HepG2 (cell line): ENCODE results near the gene PEX11B. TPM values are rescaled to one million over a fixed set of nuclear protein-coding genes. Genes with fewer than 3 reads are reported as not detected.
A peak's percentile ranks its signal among the peaks of the same experiment; 100 is the strongest.

ENCODE experiments used
- ARNT2 ChIP-seq: sonication (generic); formaldehyde crosslinking; IDR thresholded peaks from 2 replicates; pipeline ENCODE4 v1.8.0; 2022; ENCODE audit warnings: mild to moderate bottlenecking, low read depth, missing genetic modification reagents, moderate library complexity
- BRD4 ChIP-seq: sonication (generic); formaldehyde crosslinking; IDR thresholded peaks from 2 replicates; pipeline ENCODE4 v1.4.0; 2020; ENCODE audit warnings: missing genetic modification reagents
- CBX1 ChIP-seq: IDR thresholded peaks from one replicate; pipeline ENCODE4 v1.6.1; 2016; ENCODE audit warnings: antibody characterized with exemption, low read depth
- CHD4 ChIP-seq: fragments of 200-600 bp; sonication (generic); IDR thresholded peaks from 2 replicates; pipeline ENCODE4 v1.7.0; 2017; ENCODE audit warnings: mild to moderate bottlenecking, low read length, borderline replicate concordance
- CREM ChIP-seq, 2 experiments: sonication (generic) in 1 of 2; formaldehyde crosslinking in 1 of 2; IDR thresholded peaks; 2 replicates each; pipeline versions ENCODE4 v1.4.0 to v1.6.1; 2016 to 2020; ENCODE audit warnings: antibody characterized with exemption in 1 of 2, mild to moderate bottlenecking in 1 of 2, missing genetic modification reagents in 1 of 2
- FOXK2 ChIP-seq: fragments of 450-650 bp; IDR thresholded peaks from 2 replicates; pipeline ENCODE4 v1.6.1; 2016
- GFI1 ChIP-seq: sonication (generic); formaldehyde crosslinking; IDR thresholded peaks from 2 replicates; pipeline ENCODE4 v1.5.0; 2020; ENCODE audit warnings: missing genetic modification reagents, mild to moderate bottlenecking, borderline replicate concordance
- HMGA1 ChIP-seq: sonication (generic); formaldehyde crosslinking; conservative IDR thresholded peaks from 2 replicates; pipeline ENCODE4 v1.4.0; 2020; ENCODE audit warnings: missing genetic modification reagents
- HNRNPUL1 ChIP-seq: fragments of 200-400 bp; formaldehyde crosslinking; IDR thresholded peaks from 2 replicates; pipeline ENCODE4 v1.6.1; 2017; ENCODE audit warnings: low read depth, mild to moderate bottlenecking, low read length, moderate library complexity
- KAT8 ChIP-seq: IDR thresholded peaks from 2 replicates; pipeline ENCODE4 v1.6.1; 2016; ENCODE audit warnings: missing genetic modification reagents, missing compliant biosample characterization
- KDM1A ChIP-seq: IDR thresholded peaks from 2 replicates; pipeline ENCODE4 v1.6.1; 2016; ENCODE audit warnings: missing compliant biosample characterization
- KLF15 ChIP-seq: sonication (generic); formaldehyde crosslinking; IDR thresholded peaks from 2 replicates; pipeline ENCODE4 v1.8.1; 2023; ENCODE audit warnings: borderline replicate concordance, mild to moderate bottlenecking, inconsistent platforms, missing genetic modification reagents, mixed read lengths
- NFIC ChIP-seq: IDR thresholded peaks from 2 replicates; pipeline ENCODE4 v1.6.1; 2012; ENCODE audit warnings: mild to moderate bottlenecking, low read length, inconsistent platforms
- POLR2A ChIP-seq, 2 experiments: IDR thresholded peaks; 2 replicates each; pipeline ENCODE4 v1.6.1; 2011; ENCODE audit warnings: low read depth in 2 of 2, low read length in 2 of 2, mild to moderate bottlenecking in 1 of 2, moderate library complexity in 1 of 2; ENCODE audit not compliant: insufficient read depth in 1 of 2
- PTBP1 ChIP-seq: fragments of 200-400 bp; formaldehyde crosslinking; IDR thresholded peaks from 2 replicates; pipeline ENCODE4 v1.6.1; 2018; ENCODE audit warnings: low read length, low read depth; ENCODE audit not compliant: poor library complexity, severe bottlenecking
- TOE1 ChIP-seq: sonication (generic); formaldehyde crosslinking; IDR thresholded peaks from 2 replicates; pipeline ENCODE4 v1.4.0; 2020; ENCODE audit warnings: mild to moderate bottlenecking, missing genetic modification reagents
- ZBTB42 ChIP-seq: sonication (generic); formaldehyde crosslinking; IDR thresholded peaks from 2 replicates; pipeline ENCODE4 v1.5.0; 2020; ENCODE audit warnings: mild to moderate bottlenecking, missing genetic modification reagents
- ZNF253 ChIP-seq: sonication (generic); formaldehyde crosslinking; IDR thresholded peaks from 2 replicates; pipeline ENCODE4 v1.8.0; 2022; ENCODE audit warnings: mild to moderate bottlenecking, missing genetic modification reagents, borderline replicate concordance
- ZNF326 ChIP-seq: sonication (generic); formaldehyde crosslinking; IDR thresholded peaks from 2 replicates; pipeline ENCODE4 v1.4.0; 2020; ENCODE audit warnings: missing genetic modification reagents, borderline replicate concordance
- ZNF383 ChIP-seq: sonication (generic); formaldehyde crosslinking; IDR thresholded peaks from 2 replicates; pipeline ENCODE4 v1.4.0; 2020; ENCODE audit warnings: missing genetic modification reagents, mild to moderate bottlenecking, borderline replicate concordance
- polyA plus RNA-seq, 8 experiments: library from polyadenylated mRNA; depleted of rRNA in 3 of 8; stranded (reverse) in 7 of 8; unstranded in 1 of 8; fragments of >200 nt; fragmentation: Illumina TruSeq in 4 of 8; extraction: Trizol in 4 of 8; gene quantifications; 2 replicates each; pipeline versions ENCODE4 v1.2.1 to v1.2.3, GENCODE V29; 2011 to 2016; ENCODE audit warnings: low read depth in 4 of 8, missing spikeins in 1 of 8, mixed read lengths in 1 of 8; ENCODE audit not compliant: insufficient read depth in 1 of 8
- total RNA-seq, 5 experiments: library from RNA; depleted of rRNA; stranded (reverse); fragments of >200 nt; fragmentation: Illumina TruSeq; extraction: Trizol; gene quantifications; 2 replicates each; pipeline ENCODE4 v1.2.3, GENCODE V29; 2016; ENCODE audit warnings: low read depth in 1 of 5
- TF ChIP-seq, protein P1 (sequence below): IDR thresholded peaks from 2 replicates; pipeline ENCODE4 v1.6.1; 2016; ENCODE audit warnings: low read depth
- TF ChIP-seq, protein P2 (sequence below): sonication (generic); formaldehyde crosslinking; IDR thresholded peaks from 2 replicates; pipeline ENCODE4 v1.5.0; 2020; ENCODE audit warnings: missing genetic modification reagents
- TF ChIP-seq, protein P3 (sequence below): sonication (generic); formaldehyde crosslinking; IDR thresholded peaks from 2 replicates; pipeline ENCODE4 v1.4.0; 2020; ENCODE audit warnings: missing genetic modification reagents
- TF ChIP-seq, protein P4 (sequence below): sonication (generic); formaldehyde crosslinking; conservative IDR thresholded peaks from 2 replicates; pipeline ENCODE4 v1.4.0; 2020; ENCODE audit warnings: missing genetic modification reagents
- TF ChIP-seq, protein P5 (sequence below): sonication (generic); formaldehyde crosslinking; IDR thresholded peaks from 2 replicates; pipeline ENCODE4 v1.9.0; 2022; ENCODE audit warnings: low read depth, missing genetic modification reagents

PEX11B gene
- total and polyA plus RNA-seq, 2 of the 13 experiments (the other 11 are each of a cell fraction or from before 2014, with no cell fraction given): 21.6 to 48.4 TPM

DNA sequence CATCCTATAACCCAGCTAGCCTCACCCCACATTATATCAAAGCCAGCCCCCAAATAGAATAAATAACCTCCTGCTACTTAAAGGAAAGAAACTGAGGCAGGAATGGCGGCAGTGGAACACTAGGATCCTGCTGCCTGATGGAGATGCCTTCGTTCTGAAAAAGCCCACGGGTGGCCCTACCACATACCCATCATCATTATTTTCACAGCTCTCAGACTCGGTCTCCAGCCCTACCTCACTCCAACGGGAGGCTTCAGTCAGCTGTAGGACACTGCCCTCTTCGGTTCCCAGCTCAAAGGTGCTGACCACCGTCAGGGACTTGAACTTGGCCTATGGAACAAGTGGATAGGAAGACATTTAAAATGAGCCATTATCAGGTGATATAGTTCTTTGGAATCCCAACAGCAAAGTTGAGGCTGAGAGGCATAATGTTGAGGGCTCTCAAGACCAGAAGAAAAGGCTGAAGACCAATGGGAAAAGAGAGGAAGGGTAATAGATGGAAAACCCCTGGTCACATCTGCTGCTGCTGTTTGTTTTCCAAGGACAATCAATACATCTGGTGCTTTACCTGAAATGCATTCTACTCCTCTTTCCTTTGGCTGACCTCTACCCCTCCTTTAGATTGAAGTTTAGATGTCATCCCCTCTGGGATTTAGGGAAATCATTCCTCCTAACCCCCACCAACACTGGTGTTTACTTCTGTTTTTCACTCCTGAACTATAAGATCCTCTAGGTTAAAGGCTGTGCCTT is 25.0 kb downstream of the PEX11B start (continued):
- TF ChIP-seq KLF15 (CRISPR knock-in tag) (no peak), ZBTB42 (CRISPR knock-in tag) (0 out of 2 replicates have a peak, but pooled peaks have one; percentile 50), PTBP1 (no peak), NFIC (no peak), CHD4 (no peak), ARNT2 (CRISPR knock-in tag) (no peak), FOXK2 (no peak), HNRNPUL1 (no peak), ZNF383 (CRISPR knock-in tag) (no peak), ZNF253 (CRISPR knock-in tag) (no peak), POLR2A (IDR thresholded peaks at IDR 0.05; ENCODE audit: insufficient read depth in 1 of 2, low read depth in 2 of 2, low read length in 2 of 2) (no peak), TOE1 (no peak), KDM1A (CRISPR knock-in tag) (no peak), CBX1 (no peak), CREM (IDR thresholded peaks at IDR 0.05) (no peak), CREM (CRISPR knock-in tag; IDR thresholded peaks at IDR 0.05) (no peak), BRD4 (CRISPR knock-in tag) (no peak), GFI1 (no peak), ZNF326 (CRISPR knock-in tag) (no peak), HMGA1 (no peak), KAT8 (CRISPR knock-in tag) (0 out of 2 replicates have a peak, but pooled peaks have one; percentile 20)
- TF ChIP-seq, protein P1, sequence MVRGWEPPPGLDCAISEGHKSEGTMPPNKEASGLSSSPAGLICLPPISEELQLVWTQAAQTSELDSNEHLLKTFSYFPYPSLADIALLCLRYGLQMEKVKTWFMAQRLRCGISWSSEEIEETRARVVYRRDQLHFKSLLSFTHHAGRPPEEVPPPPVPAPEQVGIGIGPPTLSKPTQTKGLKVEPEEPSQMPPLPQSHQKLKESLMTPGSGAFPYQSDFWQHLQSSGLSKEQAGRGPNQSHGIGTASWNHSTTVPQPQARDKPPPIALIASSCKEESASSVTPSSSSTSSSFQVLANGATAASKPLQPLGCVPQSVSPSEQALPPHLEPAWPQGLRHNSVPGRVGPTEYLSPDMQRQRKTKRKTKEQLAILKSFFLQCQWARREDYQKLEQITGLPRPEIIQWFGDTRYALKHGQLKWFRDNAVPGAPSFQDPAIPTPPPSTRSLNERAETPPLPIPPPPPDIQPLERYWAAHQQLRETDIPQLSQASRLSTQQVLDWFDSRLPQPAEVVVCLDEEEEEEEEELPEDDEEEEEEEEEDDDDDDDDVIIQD (CRISPR knock-in tag): 0 out of 2 replicates have a peak, but pooled peaks have one; percentile 27
- TF ChIP-seq, protein P2, sequence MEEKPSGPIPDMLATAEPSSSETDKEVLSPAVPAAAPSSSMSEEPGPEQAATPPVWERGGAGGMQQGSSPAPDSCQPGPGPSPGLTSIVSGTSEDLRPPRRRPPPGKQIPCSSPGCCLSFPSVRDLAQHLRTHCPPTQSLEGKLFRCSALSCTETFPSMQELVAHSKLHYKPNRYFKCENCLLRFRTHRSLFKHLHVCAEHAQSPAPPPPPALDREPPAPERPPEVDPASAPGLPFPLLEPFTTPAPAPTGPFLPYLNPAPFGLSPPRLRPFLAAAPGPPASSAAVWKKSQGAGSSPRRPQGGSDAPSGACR (CRISPR knock-in tag): no peak
- TF ChIP-seq, protein P3, sequence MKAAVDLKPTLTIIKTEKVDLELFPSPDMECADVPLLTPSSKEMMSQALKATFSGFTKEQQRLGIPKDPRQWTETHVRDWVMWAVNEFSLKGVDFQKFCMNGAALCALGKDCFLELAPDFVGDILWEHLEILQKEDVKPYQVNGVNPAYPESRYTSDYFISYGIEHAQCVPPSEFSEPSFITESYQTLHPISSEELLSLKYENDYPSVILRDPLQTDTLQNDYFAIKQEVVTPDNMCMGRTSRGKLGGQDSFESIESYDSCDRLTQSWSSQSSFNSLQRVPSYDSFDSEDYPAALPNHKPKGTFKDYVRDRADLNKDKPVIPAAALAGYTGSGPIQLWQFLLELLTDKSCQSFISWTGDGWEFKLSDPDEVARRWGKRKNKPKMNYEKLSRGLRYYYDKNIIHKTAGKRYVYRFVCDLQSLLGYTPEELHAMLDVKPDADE (CRISPR knock-in tag): no peak
- TF ChIP-seq, protein P4, sequence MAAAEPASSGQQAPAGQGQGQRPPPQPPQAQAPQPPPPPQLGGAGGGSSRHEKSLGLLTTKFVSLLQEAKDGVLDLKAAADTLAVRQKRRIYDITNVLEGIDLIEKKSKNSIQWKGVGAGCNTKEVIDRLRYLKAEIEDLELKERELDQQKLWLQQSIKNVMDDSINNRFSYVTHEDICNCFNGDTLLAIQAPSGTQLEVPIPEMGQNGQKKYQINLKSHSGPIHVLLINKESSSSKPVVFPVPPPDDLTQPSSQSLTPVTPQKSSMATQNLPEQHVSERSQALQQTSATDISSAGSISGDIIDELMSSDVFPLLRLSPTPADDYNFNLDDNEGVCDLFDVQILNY (CRISPR knock-in tag): no peak
- TF ChIP-seq, protein P5, sequence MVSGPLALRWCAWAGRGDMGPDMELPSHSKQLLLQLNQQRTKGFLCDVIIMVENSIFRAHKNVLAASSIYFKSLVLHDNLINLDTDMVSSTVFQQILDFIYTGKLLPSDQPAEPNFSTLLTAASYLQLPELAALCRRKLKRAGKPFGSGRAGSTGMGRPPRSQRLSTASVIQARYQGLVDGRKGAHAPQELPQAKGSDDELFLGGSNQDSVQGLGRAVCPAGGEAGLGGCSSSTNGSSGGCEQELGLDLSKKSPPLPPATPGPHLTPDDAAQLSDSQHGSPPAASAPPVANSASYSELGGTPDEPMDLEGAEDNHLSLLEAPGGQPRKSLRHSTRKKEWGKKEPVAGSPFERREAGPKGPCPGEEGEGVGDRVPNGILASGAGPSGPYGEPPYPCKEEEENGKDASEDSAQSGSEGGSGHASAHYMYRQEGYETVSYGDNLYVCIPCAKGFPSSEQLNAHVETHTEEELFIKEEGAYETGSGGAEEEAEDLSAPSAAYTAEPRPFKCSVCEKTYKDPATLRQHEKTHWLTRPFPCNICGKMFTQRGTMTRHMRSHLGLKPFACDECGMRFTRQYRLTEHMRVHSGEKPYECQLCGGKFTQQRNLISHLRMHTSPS (CRISPR knock-in tag): no peak
